Measurements from ENCODE around the gene CCDC78. TPM values are rescaled to one million over a fixed set of nuclear protein-coding genes. Genes with fewer than 3 reads are reported as not detected.
A peak's percentile ranks its signal among the peaks of the same experiment; 100 is the strongest.

Gene CCDC78
- total RNA-seq, 1 donor from 2014 or later, result 3.2 TPM

GRCh38 chr16:698911-699671, 27.2 kb downstream of the CCDC78 start:
- H3K27me3 Mint-ChIP-seq (ENCODE audit: low read depth), result peaks cover 93% of the 10 kb centered on the region
- H3K36me3 Mint-ChIP-seq, result no peaks in the 10 kb centered on the region
- no peaks in the 10 kb centered on the region for H3K9me3 Mint-ChIP-seq
- TF ChIP-seq CTCF (IDR thresholded peaks at IDR 0.05; ENCODE audit: unreplicated experiment), result no peak
- no peak overlapping the region for H3K4me3 Mint-ChIP-seq
- H3K27ac Mint-ChIP-seq, result no peak overlapping the region
- peaks cover 5% of the 10 kb centered on the region for H3K4me1 Mint-ChIP-seq
- DNase-seq (ENCODE audit: low spot score in 2 of 2, unreplicated experiment in 2 of 2), result no peak

- no peak for TF ChIP-seq CTCF (IDR thresholded peaks at IDR 0.05; ENCODE audit: unreplicated experiment)
- Mint-ChIP-seq H3K9me3 (no peaks in the 10 kb centered on the region), H3K27ac (no peak overlapping the region), H3K4me3 (peak overlapping the region; percentile 31), H3K36me3 (no peaks in the 10 kb centered on the region), H3K27me3 (ENCODE audit: low read depth) (peaks cover 90% of the 10 kb centered on the region), H3K4me1 (peaks cover 5% of the 10 kb centered on the region)
- DNase-seq (ENCODE audit: low spot score in 2 of 2, unreplicated experiment in 2 of 2), result no peak
These were observed 30.7 kb downstream of the CCDC78 start for GRCh38 chr16:695355-696089.

- DNase-seq (ENCODE audit: low spot score in 2 of 2, unreplicated experiment in 2 of 2), result no peak
- Mint-ChIP-seq H3K27me3 (ENCODE audit: low read depth) (peaks cover 86% of the 10 kb centered on the region), H3K27ac (no peak overlapping the region), H3K4me3 (no peak overlapping the region), H3K36me3 (no peaks in the 10 kb centered on the region), H3K4me1 (peaks cover 6% of the 10 kb centered on the region), H3K9me3 (no peaks in the 10 kb centered on the region)
- no peak for TF ChIP-seq CTCF (IDR thresholded peaks at IDR 0.05; ENCODE audit: unreplicated experiment)
These were observed 31.3 kb downstream of the CCDC78 start for GRCh38 chr16:694863-695354.

GRCh38 chr16:694187-694862, 31.9 kb downstream of the CCDC78 start:
- Mint-ChIP-seq H3K27ac (no peak overlapping the region), H3K4me1 (peaks cover 12% of the 10 kb centered on the region), H3K36me3 (no peaks in the 10 kb centered on the region), H3K9me3 (no peaks in the 10 kb centered on the region), H3K4me3 (peak overlapping the region; percentile 28), H3K27me3 (ENCODE audit: low read depth) (peaks cover 80% of the 10 kb centered on the region)
- no peak for TF ChIP-seq CTCF (IDR thresholded peaks at IDR 0.05; ENCODE audit: unreplicated experiment)
- no peak for DNase-seq (ENCODE audit: low spot score in 2 of 2, unreplicated experiment in 2 of 2)

- H3K9me3 Mint-ChIP-seq, result no peaks in the 10 kb centered on the region
- H3K27ac Mint-ChIP-seq, result no peak overlapping the region
- no peaks in the 10 kb centered on the region for H3K36me3 Mint-ChIP-seq
- no peak for DNase-seq (ENCODE audit: low spot score in 2 of 2, unreplicated experiment in 2 of 2)
- peaks cover 75% of the 10 kb centered on the region for H3K27me3 Mint-ChIP-seq (ENCODE audit: low read depth)
- no peak overlapping the region for H3K4me3 Mint-ChIP-seq
- no peak for TF ChIP-seq CTCF (IDR thresholded peaks at IDR 0.05; ENCODE audit: unreplicated experiment)
- peaks cover 18% of the 10 kb centered on the region for H3K4me1 Mint-ChIP-seq
These were observed 32.5 kb downstream of the CCDC78 start for GRCh38 chr16:693766-694165.

Data from mesothelial cell of epicardium (in vitro differentiated cells).